Activated T-helper 9 cell treated with anti-CD3 and anti-CD28 coated beads, Interleukin-2, amount 50 U/mL, for 16 hours (primary cell): ENCODE results near the gene ENHO.

ENCODE experiments used
- DNase-seq: peaks from one replicate; pipeline ENCODE4 v3.0.0-alpha.2; 2020; ENCODE audit warnings: low read depth

ENHO gene

DNA sequence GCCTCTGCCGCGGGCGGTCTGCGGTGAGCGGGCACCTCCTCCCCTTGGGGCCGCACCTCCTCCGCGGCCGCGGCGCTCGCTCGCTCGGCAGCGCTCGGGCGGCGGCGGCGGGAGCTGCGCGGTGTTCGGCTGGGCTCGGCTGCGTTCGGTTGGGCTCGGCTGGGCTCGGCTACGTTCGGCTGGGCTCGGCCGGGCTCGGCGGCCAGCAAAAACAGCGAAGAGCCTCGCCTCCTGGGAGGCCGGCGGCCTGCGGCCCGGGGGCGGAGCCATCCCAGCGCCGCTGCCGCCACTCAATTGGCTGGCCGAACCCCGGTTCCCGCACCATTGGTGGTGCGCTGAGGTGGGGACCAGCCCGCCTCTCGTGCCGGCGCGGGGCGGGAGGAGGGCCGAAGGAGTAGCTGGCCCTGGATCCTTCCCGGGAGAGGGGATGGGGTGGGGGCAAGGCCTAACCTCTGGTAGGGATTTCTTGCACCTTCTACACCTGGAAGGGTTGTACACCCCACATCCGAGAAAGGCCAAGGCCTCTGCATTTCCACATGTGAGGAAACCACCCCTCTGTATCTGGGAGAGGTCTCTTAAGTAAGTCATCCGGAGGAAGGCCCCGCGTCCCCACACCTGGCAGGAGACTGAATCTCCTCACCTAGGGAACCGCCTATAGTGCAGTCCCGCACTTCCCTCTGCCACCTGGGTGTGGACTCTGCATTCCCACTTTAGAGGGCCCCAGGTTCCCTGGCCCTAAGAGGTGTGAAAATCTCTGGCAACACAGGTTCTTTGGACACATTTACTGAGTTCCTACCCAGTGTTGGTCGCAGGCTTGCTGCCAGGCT is at the start of gene ENHO:
TSS of gene ENHO (minus strand) at position 20 of the 827 bp plus-strand sequence. CDS start 1,295 bp downstream, outside the sequence.
- DNase-seq: peak; percentile 84

GRCh38 chr9:34572092-34572491 is 49.3 kb upstream of the ENHO start:
- no peak for DNase-seq

GRCh38 chr9:34571481-34571810 is 48.7 kb upstream of the ENHO start:
- no peak for DNase-seq

DNA sequence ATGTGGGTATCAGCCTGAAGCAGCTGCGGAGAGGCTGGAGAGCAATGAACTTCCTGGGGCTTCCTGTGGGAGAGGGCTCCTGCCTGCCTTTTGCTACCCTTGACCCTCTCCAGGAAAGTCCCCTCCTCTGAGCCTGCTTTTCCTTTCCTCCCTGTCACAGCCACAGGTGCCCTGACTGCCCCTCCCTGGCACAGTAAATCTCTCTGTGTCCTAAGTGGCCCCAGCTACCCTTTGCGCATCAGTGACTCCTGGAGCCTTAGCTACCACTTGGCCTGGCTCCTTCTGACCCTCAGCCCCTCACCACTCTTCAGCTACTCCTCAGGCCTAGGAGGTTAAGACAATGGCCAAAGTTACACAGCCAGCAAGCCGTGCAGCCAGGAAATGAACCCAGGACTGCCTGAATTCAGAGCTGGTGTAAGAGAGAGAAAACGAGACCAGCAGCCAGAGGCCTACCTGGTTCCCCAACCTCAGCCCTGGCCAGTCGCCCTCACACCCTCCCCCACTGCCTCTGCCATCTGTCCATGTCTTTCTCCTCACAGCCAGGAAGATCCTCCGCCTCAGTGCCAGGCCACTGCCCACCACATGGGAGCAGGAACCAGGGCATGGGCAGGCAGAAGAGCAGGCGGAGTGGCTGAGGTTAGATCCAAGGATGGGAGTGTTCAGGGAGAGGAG is 48.2 kb upstream of the ENHO start:
- DNase-seq: no peak

GRCh38 chr9:34570376-34570775 is 47.6 kb upstream of the ENHO start:
- no peak for DNase-seq

DNA sequence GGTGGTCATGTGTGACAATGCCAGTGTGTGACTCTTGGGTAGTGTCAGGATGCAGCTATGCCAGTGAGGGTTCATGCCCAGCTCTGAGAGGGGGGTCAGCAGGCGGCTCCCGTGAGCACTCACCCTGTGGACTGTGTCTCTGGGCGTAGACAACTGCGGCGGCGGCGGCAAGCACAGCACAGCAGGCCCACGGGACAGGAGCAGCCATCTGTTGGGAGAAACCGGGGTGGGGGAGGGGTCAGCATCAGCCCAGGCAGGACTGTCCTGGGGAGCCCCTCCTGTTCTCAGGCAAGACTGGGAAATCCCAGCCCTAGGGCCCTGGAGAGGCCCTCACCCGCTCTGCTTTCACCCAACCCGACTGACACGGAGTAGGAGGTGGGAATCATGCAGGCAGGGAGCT is 46.0 kb upstream of the ENHO start:
- no peak for DNase-seq

DNA sequence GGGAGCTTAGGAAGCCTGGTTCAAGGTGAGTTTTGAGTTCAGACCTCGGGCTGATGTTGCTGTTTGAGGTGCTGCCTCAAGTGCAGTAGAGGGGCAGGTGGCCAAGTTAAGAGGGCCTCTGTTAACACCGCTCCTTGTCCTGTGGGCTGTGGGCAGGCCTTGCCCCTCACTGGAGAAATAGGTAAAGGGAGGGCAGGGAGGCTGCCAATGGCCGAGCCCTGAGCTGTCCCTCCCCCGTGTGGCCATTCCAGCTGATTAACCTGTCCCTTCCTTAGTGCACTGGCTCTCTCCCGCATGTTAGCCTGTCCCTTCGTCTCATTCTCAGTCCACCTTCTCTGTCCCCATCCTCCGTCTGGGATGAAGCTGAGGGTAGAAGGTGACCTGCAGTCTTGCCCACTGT is 45.3 kb upstream of the ENHO start:
- no peak for DNase-seq

DNA sequence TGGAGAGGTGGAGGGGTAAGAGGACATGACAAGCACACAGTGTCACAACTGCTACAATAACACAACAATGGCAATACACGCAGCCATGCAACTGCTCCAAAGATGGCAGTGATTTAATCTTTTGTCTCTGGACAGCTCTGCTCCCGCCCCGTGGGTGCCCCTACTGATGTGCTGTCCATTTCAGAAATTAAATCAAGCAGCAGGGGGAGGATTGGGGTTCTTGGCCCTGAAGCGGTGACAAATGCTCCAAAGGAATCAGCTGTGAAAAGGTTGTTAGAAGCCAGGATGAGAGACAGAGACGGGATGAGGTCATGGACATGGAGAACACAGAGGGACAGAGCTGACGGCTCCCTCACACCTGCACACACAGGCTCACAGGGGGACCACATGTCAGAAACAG is 44.2 kb upstream of the ENHO start:
- no peak for DNase-seq

GRCh38 chr9:34566322-34566721 is 43.5 kb upstream of the ENHO start:
- no peak for DNase-seq

- no peak for DNase-seq
Observed at GRCh38 chr9:34565856-34566255, 43.1 kb upstream of the ENHO start.

DNA sequence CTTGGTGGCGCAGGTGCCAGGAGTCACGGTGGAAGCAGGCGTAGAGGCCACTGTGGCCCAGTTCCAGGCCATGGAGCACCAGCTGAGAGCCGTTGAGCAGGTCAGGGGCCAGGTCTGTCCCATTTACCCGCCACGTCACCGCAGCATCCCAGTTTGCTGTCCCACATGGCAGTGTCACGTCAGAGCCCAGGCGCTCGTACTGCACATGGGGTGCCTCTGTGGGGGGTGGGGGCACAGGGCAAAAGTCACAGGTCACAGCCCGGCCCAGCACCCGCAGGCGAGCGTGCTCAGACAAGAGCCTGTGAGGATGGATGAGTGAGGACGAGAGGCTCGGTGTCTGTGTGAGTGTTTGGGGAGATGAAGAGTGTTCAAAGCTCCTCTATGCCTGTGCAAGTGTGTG is 41.8 kb upstream of the ENHO start:
- no peak for DNase-seq

DNA sequence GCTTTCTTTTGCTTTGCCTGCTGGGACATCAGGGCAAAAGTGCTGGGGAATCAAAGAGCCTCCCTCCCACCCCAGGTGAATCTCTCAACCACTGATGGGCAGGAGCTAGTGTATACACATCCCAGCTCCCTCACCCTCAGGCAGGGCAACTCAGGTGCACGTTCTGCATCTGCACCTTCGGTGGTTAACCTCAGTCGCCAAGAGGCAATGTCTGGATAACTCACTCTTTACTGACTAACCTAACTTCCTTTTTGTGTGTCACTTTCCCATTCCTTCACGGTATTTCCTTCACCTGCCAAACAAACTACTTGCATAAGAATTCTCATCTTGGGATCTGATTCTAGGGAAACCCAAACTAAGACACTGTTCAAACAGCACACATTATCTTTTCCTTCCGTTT is 40.5 kb upstream of the ENHO start:
- DNase-seq: no peak

DNA sequence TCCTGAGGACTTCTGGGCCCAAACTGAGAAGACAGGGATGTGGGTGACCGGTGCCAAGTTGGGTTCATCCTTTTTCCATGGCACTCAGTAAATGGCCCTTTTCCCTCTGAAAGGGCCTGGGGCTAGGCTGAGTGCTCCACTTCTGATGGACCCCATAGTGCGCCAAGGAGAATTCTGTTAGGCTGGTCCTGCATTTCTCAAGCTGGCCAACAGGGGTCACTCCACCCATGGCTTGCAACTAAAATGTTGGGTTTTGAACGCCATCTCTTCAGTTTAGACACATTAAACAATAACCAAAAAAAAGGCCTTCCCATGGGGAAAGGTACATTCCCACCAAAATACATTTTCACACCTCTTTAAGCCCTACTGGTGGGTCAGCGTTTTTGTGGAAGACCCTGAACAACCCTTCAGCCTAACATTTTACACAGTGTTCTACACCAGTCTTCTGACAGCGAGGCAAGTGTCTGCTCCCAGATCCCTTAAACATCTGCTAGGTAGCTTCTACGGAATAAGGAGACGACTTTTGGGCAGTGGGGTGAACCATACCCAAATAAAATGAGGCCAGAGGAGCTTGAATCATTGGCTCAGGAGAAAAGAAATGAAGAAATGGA is 39.5 kb upstream of the ENHO start:
- no peak for DNase-seq

- DNase-seq: no peak
Observed at GRCh38 chr9:34560599-34561214, 37.9 kb upstream of the ENHO start.

- no peak for DNase-seq
Observed at GRCh38 chr9:34559624-34560455, 37.0 kb upstream of the ENHO start.

- no peak for DNase-seq
Observed at GRCh38 chr9:34558919-34559623, 36.3 kb upstream of the ENHO start.

DNA sequence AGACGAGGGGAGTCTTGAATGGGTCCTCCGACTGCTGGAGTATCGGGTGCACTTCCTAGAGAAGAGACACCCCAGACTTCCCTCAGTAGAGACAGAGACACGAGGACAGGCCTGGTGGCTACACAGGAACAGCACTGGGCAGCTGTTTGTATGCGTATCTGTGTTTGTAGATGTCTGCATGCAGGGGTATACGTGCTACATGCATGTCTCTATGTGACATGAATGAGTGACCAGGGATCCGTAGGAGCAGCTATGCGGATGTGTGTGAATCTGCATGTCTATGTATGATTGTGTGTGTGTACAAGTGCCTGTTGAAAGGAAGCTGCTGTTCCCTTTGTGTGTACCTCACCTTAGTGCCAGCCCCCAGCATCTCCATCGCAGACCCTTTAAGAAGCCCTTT is 35.6 kb upstream of the ENHO start:
- no peak for DNase-seq

GRCh38 chr9:34557426-34558321 is 34.9 kb upstream of the ENHO start:
- no peak for DNase-seq

- DNase-seq: no peak
Observed at GRCh38 chr9:34556949-34557348, 34.2 kb upstream of the ENHO start.

DNA sequence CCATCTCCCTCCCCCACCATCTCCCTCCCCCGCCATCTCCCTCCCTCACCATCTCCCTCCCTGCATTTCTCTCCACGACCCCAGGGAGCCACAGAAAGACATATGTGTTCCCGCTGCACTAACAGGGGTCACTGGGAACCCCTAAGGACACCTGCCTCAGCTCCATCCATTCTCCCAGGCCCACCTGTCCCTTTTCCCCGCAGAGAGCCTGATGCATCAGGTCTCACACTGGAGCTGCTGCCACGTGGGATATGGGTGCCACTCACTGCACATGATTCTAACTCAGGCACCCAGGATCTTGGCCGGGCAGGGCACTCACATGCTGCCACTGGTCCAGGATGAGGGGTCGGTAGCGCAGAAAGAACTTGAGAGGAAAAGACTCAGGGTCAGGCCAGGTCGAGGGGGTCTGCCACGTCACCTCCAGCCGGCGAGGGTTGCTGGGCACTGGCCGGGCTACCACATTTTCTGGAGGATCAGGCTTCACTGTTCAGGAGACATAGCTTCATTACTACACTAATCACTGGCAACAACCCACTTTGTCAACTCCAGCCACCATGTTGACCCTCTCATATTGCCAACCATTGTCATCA is 33.2 kb upstream of the ENHO start:
- no peak for DNase-seq
